HCT116 (cell line): Measurements from ENCODE around the gene VWC2L. TPM values are rescaled to one million over a fixed set of nuclear protein-coding genes. Genes with fewer than 3 reads are reported as not detected.

Source experiments
- ATAC-seq: fragments of 200-7000 bp; cut with Tn5 transposase; 2 replicates; pipeline ENCODE4 v1.9.1; 2020; ENCODE audit warnings: mild to moderate bottlenecking, moderate library complexity
- BruUV-seq: library from RNA; stranded (reverse); fragments of 400-500 nt; replicated peaks from 2 replicates; lab custom pipeline; 2021; lab: Mats Ljungman, UMichigan
- CTCF ChIA-PET: fragments of 300-600 bp; sonication (Branson Sonifier 250); formaldehyde crosslinking; loops from one replicate; lab custom pipeline; 2021; ENCODE audit warnings: antibody characterized with exemption; lab: Charles Lee
- POLR2A ChIA-PET: fragments of 300-600, 350-600 bp; sonication (Branson Sonifier 250); formaldehyde crosslinking; loops from one replicate; lab custom pipeline; 2021; ENCODE audit warnings: antibody characterized with exemption; lab: Charles Lee
- RAD21 ChIA-PET, 2 experiments: fragments of 300-600 bp; sonication (Branson Sonifier 250); formaldehyde crosslinking; loops; one replicate each; lab custom pipeline; 2023; ENCODE audit warnings: low total read pairs in 2 of 2; ENCODE audit not compliant: uncharacterized antibody in 2 of 2, unreplicated experiment in 2 of 2, low non-redundant PET in 1 of 2; lab: Charles Lee
- DNase-seq: peaks from one replicate; pipeline ENCODE4 v3.0.0-alpha.2; 2010; ENCODE audit warnings: low read depth, low spot score
- H2AFZ ChIP-seq: fragments of 200-600 bp; shearing (Covaris generic), sonication (generic); 2 replicates; pipeline ENCODE4 v1.6.1; 2017; ENCODE audit warnings: low read depth, mixed run types, mixed read lengths, antibody characterized with exemption, low read length; ENCODE audit not compliant: poor library complexity, severe bottlenecking
- H3K27ac ChIP-seq: 2 replicates; pipeline ENCODE4 v1.5.1; 2012; ENCODE audit warnings: low read depth, low read length
- H3K27me3 ChIP-seq: fragments of 200-600 bp; sonication (generic); 2 replicates; pipeline ENCODE4 v1.6.1; 2016; ENCODE audit warnings: mixed run types, low read length, mixed read lengths; ENCODE audit not compliant: insufficient read depth
- H3K36me3 ChIP-seq, 2 experiments: fragments of 200-500 bp in 1 of 2; fragments of 200-600 bp in 1 of 2; sonication (Bioruptor generic) in 1 of 2; sonication (generic) in 1 of 2; 2 replicates each; pipeline versions ENCODE4 v1.5.1 to v1.6.1; 2014 to 2016; ENCODE audit warnings: low read length in 2 of 2, inconsistent platforms in 1 of 2, mixed read lengths in 1 of 2, mixed run types in 1 of 2; ENCODE audit not compliant: insufficient read depth in 2 of 2, control insufficient read depth in 1 of 2
- H3K4me1 ChIP-seq, 2 experiments: fragments of 200-600 bp in 1 of 2; sonication (generic) in 1 of 2; 2 replicates each; pipeline versions ENCODE4 v1.5.1 to v1.6.1; 2012 to 2017; ENCODE audit warnings: low read length in 2 of 2, inconsistent platforms in 1 of 2, mild to moderate bottlenecking in 1 of 2, mixed read lengths in 1 of 2, mixed run types in 1 of 2, moderate library complexity in 1 of 2; ENCODE audit not compliant: insufficient read depth in 2 of 2, control insufficient read depth in 1 of 2
- H3K4me2 ChIP-seq: fragments of 200-600 bp; sonication (generic); 2 replicates; pipeline ENCODE4 v1.6.1; 2017; ENCODE audit warnings: mixed run types, low read length, mixed read lengths
- H3K4me3 ChIP-seq, 2 experiments: fragments of 200-600 bp in 1 of 2; sonication (generic) in 1 of 2; replicated peaks in 1 of 2; 2 replicates each; pipeline ENCODE4 v1.5.1; 2011 to 2016; ENCODE audit warnings: low read length in 2 of 2, control low read depth in 1 of 2, low read depth in 1 of 2, mild to moderate bottlenecking in 1 of 2, mixed read lengths in 1 of 2, mixed run types in 1 of 2
- H3K79me2 ChIP-seq: fragments of 200-600 bp; sonication (generic); 2 replicates; pipeline ENCODE4 v1.6.1; 2017; ENCODE audit warnings: mild to moderate bottlenecking, mixed run types, low read length, moderate library complexity, mixed read lengths; ENCODE audit not compliant: insufficient read depth
- H3K9ac ChIP-seq: fragments of 200-600 bp; sonication (generic); 2 replicates; pipeline ENCODE4 v1.6.1; 2016; ENCODE audit warnings: low read length, mixed read lengths
- H3K9me2 ChIP-seq: fragments of 200-600 bp; sonication (generic), shearing (Covaris generic); 2 replicates; pipeline ENCODE4 v1.6.1; 2017; ENCODE audit warnings: mixed run types, mild to moderate bottlenecking, moderate library complexity; ENCODE audit not compliant: insufficient read depth
- H3K9me3 ChIP-seq, 2 experiments: fragments of 200-500 bp in 1 of 2; fragments of 200-600 bp in 1 of 2; sonication (Bioruptor generic) in 1 of 2; sonication (generic) in 1 of 2; 2 replicates each; pipeline ENCODE4 v1.6.1; 2014 to 2017; ENCODE audit warnings: low read length in 2 of 2, mixed read lengths in 2 of 2, inconsistent platforms in 1 of 2, low read depth in 1 of 2, mild to moderate bottlenecking in 1 of 2, mixed run types in 1 of 2, moderate library complexity in 1 of 2; ENCODE audit not compliant: control insufficient read depth in 1 of 2, insufficient read depth in 1 of 2
- H4K20me1 ChIP-seq: fragments of 200-600 bp; sonication (generic), shearing (Covaris generic); 2 replicates; pipeline ENCODE4 v1.6.1; 2017; ENCODE audit warnings: mixed run types, mild to moderate bottlenecking, moderate library complexity; ENCODE audit not compliant: insufficient read depth
- CBX3 ChIP-seq: IDR thresholded peaks from 2 replicates; pipeline ENCODE4 v1.6.1; 2012; ENCODE audit warnings: low read depth
- CEBPB ChIP-seq: IDR thresholded peaks from 2 replicates; pipeline ENCODE4 v1.6.1; 2012; ENCODE audit warnings: low read depth
- EZH2 ChIP-seq: fragments of 200-600 bp; sonication (generic); IDR thresholded peaks from 2 replicates; pipeline ENCODE4 v1.6.1; 2017; ENCODE audit warnings: antibody characterized with exemption, mixed run types
- EZH2phosphoT487 ChIP-seq: fragments of 200-600 bp; IDR thresholded peaks from 2 replicates; pipeline ENCODE4 v1.6.1; 2018; ENCODE audit warnings: antibody characterized with exemption, borderline replicate concordance
- FOSL1 ChIP-seq: IDR thresholded peaks from 2 replicates; pipeline ENCODE4 v1.6.1; 2012; ENCODE audit warnings: low read depth
- POLR2A ChIP-seq: IDR thresholded peaks from 2 replicates; pipeline ENCODE4 v1.7.0; 2011; ENCODE audit warnings: borderline replicate concordance; ENCODE audit not compliant: insufficient read depth, insufficient read length; ENCODE audit errors: extremely low read depth
- POLR2AphosphoS5 ChIP-seq: IDR thresholded peaks from 2 replicates; pipeline ENCODE4 v1.6.1; 2011; ENCODE audit warnings: mild to moderate bottlenecking, low read depth, low read length, moderate library complexity
- RAD21 ChIP-seq: IDR thresholded peaks from 2 replicates; pipeline ENCODE4 v1.6.1; 2012; ENCODE audit warnings: low read depth, mild to moderate bottlenecking
- SP1 ChIP-seq: IDR thresholded peaks from 2 replicates; pipeline ENCODE4 v1.6.1; 2012; ENCODE audit warnings: low read depth
- ZNF274 ChIP-seq: fragments of 200-500 bp; sonication (Bioruptor generic); IDR thresholded peaks from 2 replicates; pipeline ENCODE4 v1.6.1; 2014; ENCODE audit warnings: mild to moderate bottlenecking, low read depth, low read length, inconsistent platforms
- intact Hi-C: fragments of 100-400 bp; cut with micrococcal nuclease; formaldehyde crosslinking; loops from 2 replicates; pipeline ENCODE4 v1.10.0; 2022
- total RNA-seq: library from RNA; stranded (reverse); gene quantifications from one replicate; pipeline ENCODE4 v1.2.1, GENCODE V29; 2021; ENCODE audit not compliant: unreplicated experiment
- TF ChIP-seq, protein P1 (sequence below), 3 experiments: fragments of 200-600 bp in 1 of 3; sonication (generic) in 1 of 3; IDR thresholded peaks in 2 of 3; conservative IDR thresholded peaks in 1 of 3; 2 replicates each; pipeline ENCODE4 v1.5.1; 2012 to 2017; ENCODE audit warnings: low read depth in 2 of 3, low read length in 2 of 3, antibody characterized with exemption in 1 of 3, borderline replicate concordance in 1 of 3, control low read depth in 1 of 3, mild to moderate bottlenecking in 1 of 3, mixed read lengths in 1 of 3, mixed run types in 1 of 3, moderate library complexity in 1 of 3; ENCODE audit not compliant: insufficient read depth in 1 of 3
- TF ChIP-seq, protein P2 (sequence below): IDR thresholded peaks from 2 replicates; pipeline ENCODE4 v1.6.1; 2012

Gene VWC2L
- total RNA-seq, 1 experiment from 2014 or later = not detected

DNA sequence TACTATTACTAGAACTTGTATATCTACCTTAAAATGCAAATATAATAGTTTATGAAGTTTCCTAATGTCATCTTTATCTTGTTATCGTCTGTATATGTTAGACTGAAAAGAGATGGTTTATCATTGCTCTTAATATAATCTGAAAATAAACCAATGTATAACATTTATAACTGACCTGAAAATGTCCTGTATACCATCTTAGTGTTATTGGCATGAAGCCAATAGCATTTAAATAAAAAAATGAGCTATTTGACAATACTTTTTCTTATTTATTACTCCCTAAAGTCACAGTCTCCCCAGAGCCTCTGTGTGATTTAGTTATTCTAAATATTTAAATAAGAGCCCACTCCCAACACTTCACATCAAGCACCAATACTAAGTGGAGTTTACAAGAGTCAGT lies 1.8 kb downstream of the VWC2L start:
- H3K27me3 ChIP-seq = no peaks in the 10 kb centered on the region
- POLR2A ChIA-PET = no interaction called here
- TF ChIP-seq, protein P1, sequence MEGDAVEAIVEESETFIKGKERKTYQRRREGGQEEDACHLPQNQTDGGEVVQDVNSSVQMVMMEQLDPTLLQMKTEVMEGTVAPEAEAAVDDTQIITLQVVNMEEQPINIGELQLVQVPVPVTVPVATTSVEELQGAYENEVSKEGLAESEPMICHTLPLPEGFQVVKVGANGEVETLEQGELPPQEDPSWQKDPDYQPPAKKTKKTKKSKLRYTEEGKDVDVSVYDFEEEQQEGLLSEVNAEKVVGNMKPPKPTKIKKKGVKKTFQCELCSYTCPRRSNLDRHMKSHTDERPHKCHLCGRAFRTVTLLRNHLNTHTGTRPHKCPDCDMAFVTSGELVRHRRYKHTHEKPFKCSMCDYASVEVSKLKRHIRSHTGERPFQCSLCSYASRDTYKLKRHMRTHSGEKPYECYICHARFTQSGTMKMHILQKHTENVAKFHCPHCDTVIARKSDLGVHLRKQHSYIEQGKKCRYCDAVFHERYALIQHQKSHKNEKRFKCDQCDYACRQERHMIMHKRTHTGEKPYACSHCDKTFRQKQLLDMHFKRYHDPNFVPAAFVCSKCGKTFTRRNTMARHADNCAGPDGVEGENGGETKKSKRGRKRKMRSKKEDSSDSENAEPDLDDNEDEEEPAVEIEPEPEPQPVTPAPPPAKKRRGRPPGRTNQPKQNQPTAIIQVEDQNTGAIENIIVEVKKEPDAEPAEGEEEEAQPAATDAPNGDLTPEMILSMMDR (IDR thresholded peaks at IDR 0.05 in 2 of 3, conservative IDR thresholded peaks at IDR 0.05 in 1 of 3; ENCODE audit: borderline replicate concordance in 1 of 3, insufficient read depth in 1 of 3, low read depth in 2 of 3, low read length in 2 of 3) = no peak
- TF ChIP-seq RAD21 = no peak
- no peak for TF ChIP-seq ZNF274
- TF ChIP-seq, protein P2, sequence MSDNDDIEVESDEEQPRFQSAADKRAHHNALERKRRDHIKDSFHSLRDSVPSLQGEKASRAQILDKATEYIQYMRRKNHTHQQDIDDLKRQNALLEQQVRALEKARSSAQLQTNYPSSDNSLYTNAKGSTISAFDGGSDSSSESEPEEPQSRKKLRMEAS = no peak
- RAD21 ChIA-PET = no interaction called here
- no peak for ATAC-seq
- H3K4me1 ChIP-seq = no peaks in the 10 kb centered on the region
- no peaks in the 10 kb centered on the region for H3K36me3 ChIP-seq
- H3K4me3 ChIP-seq = no peak overlapping the region
- H4K20me1 ChIP-seq = no peaks in the 10 kb centered on the region
- no TSS peak for BruUV-seq
- no peaks in the 10 kb centered on the region for H3K9me2 ChIP-seq
- DNase-seq = no peak
- H3K27ac ChIP-seq = no peak overlapping the region
- H3K4me2 ChIP-seq = no peak overlapping the region
- H2AFZ ChIP-seq = no peak overlapping the region
- no peaks in the 10 kb centered on the region for H3K9me3 ChIP-seq
- intact Hi-C loops = no loop called here
- H3K9ac ChIP-seq = no peak overlapping the region
- H3K79me2 ChIP-seq = no peaks in the 10 kb centered on the region
- CTCF ChIA-PET = no interaction called here

DNA sequence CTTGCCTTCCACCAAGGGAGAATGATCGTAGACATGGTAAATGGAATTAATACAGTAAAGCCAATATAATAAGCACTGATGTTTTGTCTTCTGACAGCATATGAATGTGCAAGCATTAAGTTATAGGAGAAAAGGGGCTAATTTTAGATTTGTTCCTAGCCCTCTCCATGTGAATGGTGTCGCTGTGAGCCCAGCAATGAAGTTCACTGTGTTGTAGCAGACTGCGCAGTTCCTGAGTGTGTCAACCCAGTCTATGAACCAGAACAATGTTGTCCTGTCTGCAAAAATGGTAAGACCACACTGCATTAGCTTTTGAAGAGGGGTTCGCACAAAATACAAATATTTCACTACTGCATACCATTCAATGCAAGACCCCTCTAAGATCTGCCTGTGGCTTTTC lies 25.6 kb downstream of the VWC2L start:
- no peak overlapping the region for H3K27ac ChIP-seq
- ChIA-PET CTCF (no interaction called here), RAD21 (no interaction called here), POLR2A (no interaction called here)
- DNase-seq (no peak), ATAC-seq (no peak)
- no peak overlapping the region for H2AFZ ChIP-seq
- TF ChIP-seq ZNF274 = no peak
- TF ChIP-seq POLR2A = no peak
- no peak for TF ChIP-seq CBX3
- TF ChIP-seq EZH2phosphoT487 = no peak
- no peak for TF ChIP-seq FOSL1
- TF ChIP-seq EZH2 = no peak
- TF ChIP-seq SP1 = no peak
- TF ChIP-seq, protein P2 = no peak
- TF ChIP-seq RAD21 = no peak
- TF ChIP-seq POLR2AphosphoS5 = no peak
- TF ChIP-seq CEBPB = no peak
- H3K4me1 ChIP-seq = no peaks in the 10 kb centered on the region
- no peaks in the 10 kb centered on the region for H3K79me2 ChIP-seq
- H3K9me3 ChIP-seq = no peaks in the 10 kb centered on the region
- no peaks in the 10 kb centered on the region for H3K9me2 ChIP-seq
- no peak overlapping the region for H3K9ac ChIP-seq
- intact Hi-C loops = no loop called here
- BruUV-seq = no TSS peak
- no peak overlapping the region for H3K4me2 ChIP-seq
- H3K4me3 ChIP-seq = no peak overlapping the region
- no peaks in the 10 kb centered on the region for H3K36me3 ChIP-seq
- H3K27me3 ChIP-seq = no peaks in the 10 kb centered on the region
- H4K20me1 ChIP-seq = no peaks in the 10 kb centered on the region
